Neuronal stem cell (in vitro differentiated cells): Measurements from ENCODE around the gene CD4.

Source experiments
- DNase-seq: peaks from one replicate; pipeline ENCODE4 v3.0.0-alpha.2; 2013; ENCODE audit warnings: low spot score
- H2AFZ ChIP-seq: one replicate; pipeline ENCODE4 v1.6.1; 2013; ENCODE audit warnings: mild to moderate bottlenecking, low read length, inconsistent platforms
- H2AK5ac ChIP-seq: 2 replicates; pipeline ENCODE4 v1.6.1; 2013; ENCODE audit warnings: low read depth, mild to moderate bottlenecking, inconsistent platforms, low read length, moderate library complexity, mixed read lengths
- H2BK120ac ChIP-seq: 2 replicates; pipeline ENCODE4 v1.6.1; 2013; ENCODE audit warnings: low read depth, mild to moderate bottlenecking, inconsistent platforms, low read length, moderate library complexity, mixed read lengths
- H2BK12ac ChIP-seq: one replicate; pipeline ENCODE4 v1.6.1; 2013; ENCODE audit warnings: low read length, inconsistent platforms
- H2BK15ac ChIP-seq: 2 replicates; pipeline ENCODE4 v1.6.1; 2013; ENCODE audit warnings: mild to moderate bottlenecking, low read length, inconsistent platforms, mixed read lengths
- H2BK5ac ChIP-seq: one replicate; pipeline ENCODE4 v1.6.1; 2013; ENCODE audit warnings: inconsistent platforms, mild to moderate bottlenecking, low read length, moderate library complexity
- H3K14ac ChIP-seq: one replicate; pipeline ENCODE4 v1.6.1; 2013; ENCODE audit warnings: low read length, inconsistent platforms
- H3K18ac ChIP-seq: 2 replicates; pipeline ENCODE4 v1.6.1; 2013; ENCODE audit warnings: low read length, inconsistent platforms
- H3K23ac ChIP-seq: 2 replicates; pipeline ENCODE4 v1.6.1; 2013; ENCODE audit warnings: low read depth, mild to moderate bottlenecking, mixed read lengths, low read length, inconsistent platforms; ENCODE audit not compliant: poor library complexity
- H3K27ac ChIP-seq: replicated peaks from 3 replicates; pipeline ENCODE4 v1.5.1; 2013; ENCODE audit warnings: low read length, inconsistent platforms
- H3K27me3 ChIP-seq, 3 experiments: 2 replicates each; pipeline ENCODE4 v1.6.1; 2013; ENCODE audit warnings: low read length in 3 of 3, mild to moderate bottlenecking in 2 of 3, inconsistent platforms in 1 of 3, low read depth in 1 of 3, mixed read lengths in 1 of 3, moderate library complexity in 1 of 3; ENCODE audit not compliant: control insufficient read depth in 3 of 3, insufficient read depth in 3 of 3
- H3K36me3 ChIP-seq, 2 donors: replicated peaks in 1 of 2; 2 replicates each; pipeline ENCODE4 v1.6.1; 2013; ENCODE audit warnings: low read length in 2 of 2; ENCODE audit not compliant: control insufficient read depth in 2 of 2, insufficient read depth in 2 of 2
- H3K4ac ChIP-seq: 2 replicates; pipeline ENCODE4 v1.6.1; 2013; ENCODE audit warnings: inconsistent platforms, mild to moderate bottlenecking, low read length, moderate library complexity
- H3K4me1 ChIP-seq, 2 donors: 1 replicate in 1 of 2; 2 replicates in 1 of 2; pipeline ENCODE4 v1.6.1; 2013; ENCODE audit warnings: low read length in 2 of 2, low read depth in 1 of 2; ENCODE audit not compliant: control insufficient read depth in 2 of 2, insufficient read depth in 1 of 2
- H3K4me2 ChIP-seq: one replicate; pipeline ENCODE4 v1.6.1; 2013; ENCODE audit warnings: mild to moderate bottlenecking, low read length, inconsistent platforms; ENCODE audit not compliant: insufficient read depth, poor library complexity, severe bottlenecking
- H3K4me3 ChIP-seq, 2 donors: 2 replicates each; pipeline ENCODE4 v1.5.1; 2013; ENCODE audit warnings: low read length in 2 of 2, mild to moderate bottlenecking in 2 of 2, inconsistent platforms in 1 of 2, moderate library complexity in 1 of 2
- H3K79me1 ChIP-seq: one replicate; pipeline ENCODE4 v1.6.1; 2013; ENCODE audit warnings: low read depth, mild to moderate bottlenecking, inconsistent platforms, low read length, moderate library complexity
- H3K9ac ChIP-seq: one replicate; pipeline ENCODE4 v1.6.1; 2013; ENCODE audit warnings: mild to moderate bottlenecking, low read depth, low read length, inconsistent platforms; ENCODE audit not compliant: poor library complexity
- H3K9me3 ChIP-seq, 2 donors: replicated peaks in 1 of 2; 2 replicates each; pipeline versions ENCODE3 to v1.6.1; 2013; ENCODE audit warnings: low read length in 2 of 2, mild to moderate bottlenecking in 2 of 2, inconsistent platforms in 1 of 2, low read depth in 1 of 2, mixed read lengths in 1 of 2, moderate library complexity in 1 of 2; ENCODE audit not compliant: control insufficient read depth in 2 of 2, insufficient read depth in 1 of 2
- H4K8ac ChIP-seq: one replicate; pipeline ENCODE4 v1.6.1; 2013; ENCODE audit warnings: low read depth, mild to moderate bottlenecking, inconsistent platforms, low read length, moderate library complexity
- H4K91ac ChIP-seq: one replicate; pipeline ENCODE4 v1.6.1; 2013; ENCODE audit warnings: low read length, low read depth, mild to moderate bottlenecking, inconsistent platforms; ENCODE audit not compliant: poor library complexity
- WGBS, 2 donors: extraction: QIAGEN DNeasy Blood & Tissue Kit; methylation state at CpG; one replicate each; pipeline ENCODE4 v1.1.7; 2013; ENCODE audit warnings: missing lambda C conversion rate in 2 of 2, mixed read lengths in 1 of 2; ENCODE audit not compliant: insufficient read length in 2 of 2, insufficient replicate concordance in 1 of 2; ENCODE audit errors: extremely low coverage in 2 of 2; 5-methylcytosine and 5-hydroxymethylcytosine counted together

CD4 gene

GRCh38 chr12:6782850-6783566 lies 6.3 kb upstream of the CD4 start:
- WGBS, 2 donors = no CpG with 5 or more reads among the region's 10 CpGs
- Histone ChIP-seq H2BK120ac (no peak overlapping the region), H3K27me3 (no peaks in the 10 kb centered on the region), H2BK12ac (no peak overlapping the region), H3K36me3 (no peaks in the 10 kb centered on the region), H2AFZ (peak overlapping the region; percentile 79), H3K4me1 (peaks cover 18 to 36% of the 10 kb centered on the region in 2 donors), H2BK15ac (no peak overlapping the region), H3K4me2 (no peak overlapping the region), H3K9ac (no peak overlapping the region), H3K23ac (no peak overlapping the region), H2BK5ac (no peak overlapping the region), H3K14ac (no peak overlapping the region), H3K27ac (no peak overlapping the region), H3K4ac (no peak overlapping the region), H4K91ac (no peak overlapping the region), H3K9me3 (no peaks in the 10 kb centered on the region), H3K4me3 (no peak overlapping the region), H3K79me1 (no peaks in the 10 kb centered on the region), H4K8ac (no peak overlapping the region), H2AK5ac (peak overlapping the region; percentile 53), H3K18ac (no peak overlapping the region)
- DNase-seq = no peak

DNA sequence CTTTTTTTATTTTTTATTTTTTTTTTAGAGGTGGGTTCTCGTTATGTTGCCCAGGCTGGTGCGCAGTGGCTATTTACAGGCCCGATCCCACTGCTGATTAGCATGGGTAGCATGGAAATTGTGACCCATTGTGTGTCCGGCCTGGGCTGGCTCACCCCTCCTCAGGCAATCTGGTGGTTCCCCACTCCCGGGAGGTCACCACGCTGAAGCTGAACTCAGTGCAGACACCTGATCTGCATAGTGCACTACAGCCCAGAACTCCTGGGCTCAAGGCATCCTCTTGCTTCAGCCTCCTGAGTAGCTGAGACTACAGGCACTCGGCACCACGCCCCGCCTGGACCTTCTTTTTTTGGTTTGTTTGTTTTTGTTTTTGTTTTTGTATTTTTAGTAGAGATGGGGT lies 5.5 kb upstream of the CD4 start:
- H2AFZ ChIP-seq = no peak overlapping the region
- no peak overlapping the region for H4K91ac ChIP-seq
- H3K27ac ChIP-seq = no peak overlapping the region
- H2BK12ac ChIP-seq = no peak overlapping the region
- peaks cover 12 to 29% of the 10 kb centered on the region in 2 donors for H3K4me1 ChIP-seq
- H3K4me2 ChIP-seq = no peak overlapping the region
- no peak overlapping the region for H3K4me3 ChIP-seq
- H3K27me3 ChIP-seq = no peaks in the 10 kb centered on the region
- H3K9ac ChIP-seq = peak overlapping the region; percentile 7
- no peak overlapping the region for H3K23ac ChIP-seq
- peak overlapping the region; percentile 53 for H3K18ac ChIP-seq
- no peak overlapping the region for H2BK120ac ChIP-seq
- H3K79me1 ChIP-seq = no peaks in the 10 kb centered on the region
- H3K9me3 ChIP-seq = no peaks in the 10 kb centered on the region
- DNase-seq = no peak
- H2AK5ac ChIP-seq = peak overlapping the region; percentile 33
- H2BK15ac ChIP-seq = no peak overlapping the region
- H3K36me3 ChIP-seq = no peaks in the 10 kb centered on the region
- no peak overlapping the region for H2BK5ac ChIP-seq
- H4K8ac ChIP-seq = no peak overlapping the region
- no CpG with 5 or more reads among the region's 9 CpGs for WGBS, 2 donors
- H3K4ac ChIP-seq = no peak overlapping the region
- no peak overlapping the region for H3K14ac ChIP-seq

- no peak overlapping the region for H3K9ac ChIP-seq
- no peak overlapping the region for H3K18ac ChIP-seq
- no CpG with 5 or more reads among the region's 5 CpGs for WGBS, 2 donors
- H2BK12ac ChIP-seq = no peak overlapping the region
- no peak overlapping the region for H2BK5ac ChIP-seq
- H3K4me2 ChIP-seq = no peak overlapping the region
- H3K4me1 ChIP-seq = peaks cover 9 to 30% of the 10 kb centered on the region in 2 donors
- no peak overlapping the region for H3K14ac ChIP-seq
- H3K4me3 ChIP-seq = no peak overlapping the region
- no peaks in the 10 kb centered on the region for H3K79me1 ChIP-seq
- no peak overlapping the region for H2AK5ac ChIP-seq
- H3K4ac ChIP-seq = no peak overlapping the region
- H2BK120ac ChIP-seq = no peak overlapping the region
- H4K91ac ChIP-seq = no peak overlapping the region
- H2BK15ac ChIP-seq = no peak overlapping the region
- H4K8ac ChIP-seq = no peak overlapping the region
- DNase-seq = no peak
- H2AFZ ChIP-seq = no peak overlapping the region
- H3K36me3 ChIP-seq = no peaks in the 10 kb centered on the region
- no peaks in the 10 kb centered on the region for H3K27me3 ChIP-seq
- H3K23ac ChIP-seq = no peak overlapping the region
- no peak overlapping the region for H3K27ac ChIP-seq
- no peaks in the 10 kb centered on the region for H3K9me3 ChIP-seq
Observed at GRCh38 chr12:6784296-6784695, 5.0 kb upstream of the CD4 start.

DNA sequence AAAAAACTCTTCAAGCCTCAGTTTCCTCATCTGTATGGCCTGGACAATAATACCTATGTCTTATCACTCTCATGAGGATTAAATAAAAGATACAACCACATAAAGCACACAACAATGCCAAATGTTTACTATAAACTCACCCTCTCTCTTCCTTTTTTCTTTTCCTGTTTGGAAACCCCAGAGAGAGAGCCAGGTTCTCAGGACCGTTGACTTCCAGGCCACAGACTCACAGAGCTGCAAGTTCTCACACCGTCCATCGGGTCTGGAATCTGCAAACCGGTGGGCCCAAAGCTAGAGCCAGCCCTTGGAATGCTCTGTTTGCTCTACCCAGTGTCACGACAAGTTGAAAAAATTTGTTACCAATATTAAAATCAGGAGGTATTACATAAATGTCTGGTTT lies 4.6 kb upstream of the CD4 start:
- Histone ChIP-seq H2BK5ac (no peak overlapping the region), H3K4me2 (no peak overlapping the region), H2AK5ac (no peak overlapping the region), H3K9me3 (no peaks in the 10 kb centered on the region), H3K23ac (no peak overlapping the region), H3K36me3 (no peaks in the 10 kb centered on the region), H3K27me3 (no peaks in the 10 kb centered on the region), H4K91ac (no peak overlapping the region), H2BK120ac (no peak overlapping the region), H3K9ac (no peak overlapping the region), H3K4me1 (peaks cover 10 to 28% of the 10 kb centered on the region in 2 donors), H2AFZ (no peak overlapping the region), H2BK12ac (no peak overlapping the region), H3K14ac (no peak overlapping the region), H2BK15ac (no peak overlapping the region), H3K4me3 (no peak overlapping the region), H3K4ac (no peak overlapping the region), H3K79me1 (no peaks in the 10 kb centered on the region), H3K27ac (no peak overlapping the region), H3K18ac (no peak overlapping the region), H4K8ac (no peak overlapping the region)
- DNase-seq = no peak
- no CpG with 5 or more reads among the region's 5 CpGs for WGBS, 2 donors
